Heart right ventricle (tissue), 16 donors: ENCODE measurements around the gene ITGB2. TPM values are rescaled to one million over a fixed set of nuclear protein-coding genes. Genes with fewer than 3 reads are reported as not detected.

Experiments used
- ATAC-seq, 8 donors: fragments of 200-7000 bp; cut with Tn5 transposase; one replicate each; pipeline ENCODE4 v1.9.1; 2020; ENCODE audit warnings: mild to moderate bottlenecking in 8 of 8, moderate library complexity in 8 of 8, moderate number of reproducible peaks in 1 of 8
- DNase-seq, 2 donors: peaks; one replicate each; pipeline ENCODE4 v3.0.0-alpha.2; 2020
- H3K27ac ChIP-seq, 10 donors: fragments of 200-600 bp; sonication (generic) in 2 of 10; one replicate each; pipeline versions ENCODE4 v1.5.0 to v1.8.0; 2020 to 2022; ENCODE audit warnings: mild to moderate bottlenecking in 3 of 10
- H3K27me3 ChIP-seq, 7 donors: fragments of 200-600 bp; one replicate each; pipeline ENCODE4 v1.8.0; 2021 to 2022; ENCODE audit warnings: mild to moderate bottlenecking in 2 of 7
- H3K36me3 ChIP-seq, 9 donors: fragments of 200-600 bp; sonication (generic) in 1 of 9; one replicate each; pipeline versions ENCODE4 v1.5.0 to v1.8.0; 2020 to 2022; ENCODE audit warnings: mild to moderate bottlenecking in 2 of 9
- H3K4me1 ChIP-seq, 9 donors: fragments of 200-600 bp; sonication (generic) in 1 of 9; one replicate each; pipeline versions ENCODE4 v1.5.0 to v1.8.0; 2020 to 2022; ENCODE audit warnings: mild to moderate bottlenecking in 4 of 9
- H3K4me3 ChIP-seq, 10 donors: fragments of 200-600 bp; sonication (generic) in 2 of 10; one replicate each; pipeline versions ENCODE4 v1.5.0 to v1.8.0; 2020 to 2022; ENCODE audit warnings: mild to moderate bottlenecking in 7 of 10, moderate library complexity in 2 of 10
- H3K9me3 ChIP-seq, 11 donors: fragments of 200-600 bp in 10 of 11; sonication (generic) in 2 of 11; one replicate each; pipeline versions ENCODE4 v1.5.0 to v1.8.0; 2013 to 2022; ENCODE audit warnings: mild to moderate bottlenecking in 2 of 11, control low read depth in 1 of 11, moderate library complexity in 1 of 11
- CTCF ChIP-seq, 9 donors: fragments of 200-600 bp; sonication (generic) in 2 of 9; IDR thresholded peaks; one replicate each; pipeline versions ENCODE4 v1.5.0 to v1.8.0; 2021 to 2022; ENCODE audit warnings: antibody characterized with exemption in 9 of 9, mild to moderate bottlenecking in 5 of 9, moderate library complexity in 1 of 9
- WGBS, 2 donors: extraction: QIAGEN DNeasy Blood & Tissue Kit; methylation state at CpG; one replicate each; pipeline ENCODE4 v1.1.7; 2013; ENCODE audit warnings: inconsistent platforms in 1 of 2; 5-methylcytosine and 5-hydroxymethylcytosine counted together
- intact Hi-C, 10 donors: fragments of 100-400 bp; cut with DNase I; formaldehyde crosslinking; loops; one replicate each; pipeline versions ENCODE4 v1.11.1 to v1.14.2; 2022
- polyA plus RNA-seq, 2 donors: library from polyadenylated mRNA; stranded (reverse); fragments of 200-250 nt; gene quantifications; one replicate each; pipeline ENCODE4 v1.2.3, GENCODE V29; 2013
- total RNA-seq, 10 donors: library from RNA; stranded (reverse); fragmentation: NEBNext Ultra II Directional in 3 of 10; extraction: Animal tissue kit (Norgen Biotek cat#: 25700) in 3 of 10; gene quantifications; one replicate each; pipeline versions ENCODE4 v1.2.1 to v1.2.4, GENCODE V29; 2021 to 2023
- donor health status: Arrhythmogenic right ventricular cardiomyopathy.
- donor health status: ischemic (EF 13 %, LVEDD 7.1; RV severe dilation, severe dysfunction).
- donor health status: healthy with polysubstance abuse.
- donor health status: DM: no; HTN: yes; CAD: no.
- donor health status: DM: no; HTN: no; CAD: no.
- donor health status: ischemic (EF 25% LVEDD 6.9; RV normal size, moderate dysfunction).
- donor health status: ischemic (EF 25% LVEDD 5.7; RV mildly dilated, moderate dysfunction).
- donor health status: healthy.
- donor health status: DM: yes; HTN: yes; CAD: no.
- donor health status: Ischemic cardiomyopathy.
- donor health status: ischemic (EF 35%, LVEDD 5.7; RV mildly dilated, moderate dysfunction).
- donor health status: nonischemic (EF 11% LVEDD 7.7; RV severe dilation, severe dysfunction).
- donor health status: DM: yes; HTN: yes; CAD: no.
- donor health status: PGD.
- donor health status: ischemic (EF 29% LVEDD 5.4; RV normal size, mild dysfunction).
- donor health status: nonischemic (EF 23%, LVEDD 6.1; RV moderate dilation, normal function).

Gene ITGB2
- total and polyA plus RNA-seq, 12 donors, result 5.1 to 151 (median 11.4) TPM

DNA sequence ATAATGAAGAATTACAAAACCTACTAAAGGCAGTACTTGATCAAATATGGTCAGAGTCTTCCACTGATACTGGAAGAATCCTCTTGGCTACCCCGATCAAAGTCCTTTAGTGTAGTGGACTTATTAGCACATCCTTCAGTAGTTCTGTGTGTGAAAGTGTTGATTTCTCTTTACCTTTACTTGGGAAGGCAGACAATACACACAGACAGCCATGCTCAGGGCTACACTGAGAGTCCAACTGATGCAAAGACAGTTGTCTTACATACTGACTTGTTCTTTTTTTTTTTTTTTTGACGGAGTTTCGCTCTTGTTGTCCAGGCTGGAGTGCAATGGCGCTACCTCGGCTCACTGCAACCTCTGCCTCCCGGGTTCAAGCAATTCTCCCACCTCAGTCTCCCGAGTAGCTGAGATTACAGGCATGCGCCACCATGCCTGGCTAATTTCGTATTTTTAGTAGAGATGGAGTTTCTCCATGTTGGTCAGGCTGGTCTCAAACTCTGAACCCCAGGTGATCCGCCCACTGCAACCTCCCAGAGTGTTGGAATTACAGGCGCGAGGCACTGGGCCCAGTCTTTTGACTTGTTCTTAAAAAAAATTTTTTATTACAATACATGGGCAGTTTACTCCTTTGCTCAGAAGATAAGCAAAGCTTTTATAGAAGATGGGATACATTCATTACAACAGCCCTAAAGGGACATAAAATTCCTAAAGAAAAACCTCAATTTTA is 43.7 kb downstream of the ITGB2 start:
- Histone ChIP-seq H3K9me3 (no peaks in the 10 kb centered on the region), H3K4me1 (peaks cover 0 to 87% (median 24%) of the 10 kb centered on the region in 9 donors), H3K27me3 (no peaks in the 10 kb centered on the region), H3K4me3 (no peak overlapping the region), H3K27ac (peak overlapping the region in 1 of 10 donors; percentile 89), H3K36me3 (no peaks in the 10 kb centered on the region)
- TF ChIP-seq CTCF (IDR thresholded peaks at IDR 0.05), result no peak
- WGBS, 2 donors, result 91 to 96% methylated on average over 12 of the region's 12 CpGs
- intact Hi-C loops, result loop anchor here in 4 of 10 donors (2.0 to 10.0 kb wide), 6 partner anchors 55 to 258 kb away; partner anchors contain the start of genes UBE2G2 (in 2 of the 4) and SUMO3 (in 1 of the 4)
- DNase-seq (no peak), ATAC-seq (no peak)

DNA sequence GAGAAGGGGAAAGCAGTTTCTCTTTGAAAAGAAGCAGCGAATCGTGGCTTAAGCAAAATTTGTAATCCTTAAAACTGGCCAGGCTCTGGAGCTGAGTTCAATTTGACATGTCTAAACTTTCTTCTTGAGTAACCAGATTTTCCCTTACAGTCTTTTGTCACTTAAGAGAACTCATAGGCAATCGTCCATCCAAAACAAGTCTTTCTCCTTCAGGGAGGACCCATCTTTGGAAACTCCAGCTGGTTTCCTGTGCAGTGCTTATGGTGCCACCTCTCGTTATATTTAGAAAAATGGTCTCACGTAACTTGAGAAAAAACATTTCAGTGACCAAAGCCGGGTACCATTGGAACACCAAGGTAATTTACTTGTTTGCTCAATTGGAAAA is 45.4 kb downstream of the ITGB2 start:
- peak overlapping the region in 9 of 10 donors; percentile 73 to 95 (median 87) for H3K4me3 ChIP-seq
- intact Hi-C loops, result loop anchor here in 6 of 10 donors (2.0 to 10.0 kb wide), 7 partner anchors 57 to 259 kb away; partner anchors contain the start of genes SUMO3 (in 2 of the 6) and UBE2G2 (in 2 of the 6)
- no peak for ATAC-seq

GRCh38 chr21:44874497-44875315 is 46.0 kb downstream of the ITGB2 start:
- Histone ChIP-seq H3K4me1 (peaks cover 12 to 88% (median 41%) of the 10 kb centered on the region in 9 donors), H3K27ac (peak overlapping the region; percentile 83 to 99 (median 95)), H3K9me3 (no peaks in the 10 kb centered on the region), H3K27me3 (no peaks in the 10 kb centered on the region), H3K4me3 (peak overlapping the region; percentile 42 to 95 (median 85)), H3K36me3 (no peaks in the 10 kb centered on the region)
- no peak for TF ChIP-seq CTCF (IDR thresholded peaks at IDR 0.05)
- 14 to 27% methylated on average over 49 of the region's 49 CpGs for WGBS, 2 donors
- intact Hi-C loops, result loop anchor here in 8 of 10 donors (2.0 to 10.0 kb wide), 7 partner anchors 56 to 260 kb away; partner anchors contain the start of genes UBE2G2 (in 6 of the 8) and SUMO3 (in 5 of the 8)
- peak; percentile 77 to 81 for DNase-seq
- peak; percentile 20 to 44 (median 30) for ATAC-seq

More for the DNA sequence above, 45.4 kb downstream of the ITGB2 start:
- WGBS, 2 donors, result 19 to 31% methylated on average over 6 of the region's 6 CpGs
- Histone ChIP-seq H3K9me3 (no peaks in the 10 kb centered on the region), H3K4me1 (peaks cover 8 to 88% (median 35%) of the 10 kb centered on the region in 9 donors), H3K36me3 (no peaks in the 10 kb centered on the region), H3K27ac (peak overlapping the region; percentile 83 to 99 (median 95)), H3K27me3 (no peaks in the 10 kb centered on the region)
- no peak for DNase-seq
- peak in 6 of 9 donors; percentile 15 to 49 (median 36) for TF ChIP-seq CTCF (IDR thresholded peaks at IDR 0.05)

DNA sequence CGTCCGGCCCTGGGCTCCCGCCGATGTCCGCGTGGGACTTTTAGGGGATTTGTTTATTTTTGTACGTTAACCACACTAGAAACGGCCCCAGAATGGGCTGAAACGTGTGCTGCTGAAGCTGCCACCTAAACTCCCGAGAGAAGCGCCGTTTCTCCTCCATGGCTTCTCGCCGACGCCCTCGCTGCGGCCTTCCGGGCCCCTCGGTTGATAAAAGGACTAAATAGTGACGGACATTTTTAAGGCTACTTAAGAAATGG is 46.5 kb downstream of the ITGB2 start:
- DNase-seq (no peak), ATAC-seq (no peak)
- TF ChIP-seq CTCF (IDR thresholded peaks at IDR 0.05), result no peak
- Histone ChIP-seq H3K27me3 (no peaks in the 10 kb centered on the region), H3K4me3 (peak overlapping the region; percentile 42 to 95 (median 85)), H3K27ac (peak overlapping the region; percentile 83 to 99 (median 95)), H3K36me3 (no peaks in the 10 kb centered on the region), H3K4me1 (peaks cover 12 to 88% (median 46%) of the 10 kb centered on the region in 9 donors), H3K9me3 (no peaks in the 10 kb centered on the region)
- intact Hi-C loops, result loop anchor here in 7 of 10 donors (2.0 to 10.0 kb wide), 6 partner anchors 55 to 261 kb away; partner anchors contain the start of genes UBE2G2 (in 5 of the 7) and SUMO3 (in 4 of the 7)
- 11 to 12% methylated on average over 20 of the region's 20 CpGs for WGBS, 2 donors
